ENCODE results near the gene RPS24. TPM values are rescaled to one million over a fixed set of nuclear protein-coding genes. Genes with fewer than 3 reads are reported as not detected.

Gene RPS24
- total and polyA plus RNA-seq, 10 of the 15 experiments (the other 5 are each of a cell fraction or from before 2014, with no cell fraction given): 1,343 to 7,285 (median 2,230) TPM

DNA sequence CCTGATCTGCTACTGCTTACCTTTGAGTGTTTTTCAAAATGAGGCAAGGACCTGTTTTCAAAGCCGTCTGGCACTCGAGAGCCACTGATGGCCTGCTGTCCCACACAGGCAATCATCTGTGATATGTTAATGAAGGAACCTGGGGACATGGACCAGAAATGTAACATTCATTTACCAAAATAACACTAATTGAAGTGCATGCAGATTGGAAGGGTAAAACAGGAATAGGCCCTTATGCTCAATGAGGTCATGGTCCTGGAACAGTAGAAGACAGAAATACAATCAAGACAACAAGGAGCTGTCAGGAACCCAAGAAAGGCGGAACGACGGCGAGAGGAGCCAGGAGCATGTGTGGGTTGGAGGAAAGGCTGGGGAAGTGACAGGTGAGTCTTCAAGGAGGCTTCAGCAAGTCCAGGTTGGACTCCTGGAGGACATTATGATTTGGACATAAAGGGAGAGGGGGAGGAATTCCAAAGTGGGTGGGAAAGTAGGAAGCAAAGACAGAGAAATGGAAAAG, 32.6 kb upstream of the RPS24 start:
- POLR2A ChIA-PET: no interaction called here
- no peak overlapping the region for H3K4me2 ChIP-seq (ENCODE audit: control insufficient read depth, insufficient read depth)
- no TSS peak for BruUV-seq (replicated peaks)
- no peak overlapping the region for H3K4me3 ChIP-seq
- SMC1A ChIA-PET (ENCODE audit: uncharacterized antibody, unreplicated experiment): interaction anchor here (0.7 kb wide), 1 partner anchor 1266 kb away, joined by 3 read pairs; no protein-coding TSS in a partner anchor
- WGBS (ENCODE audit: insufficient coverage, insufficient replicate concordance, low lambda C conversion rate, missing lambda C conversion rate): 94% methylated on average over 6 of the region's 6 CpGs
- RAD21 ChIA-PET (ENCODE audit: unreplicated experiment): no interaction called here
- in situ Hi-C loops (cut with MboI): no loop called here
- H4K20me1 ChIP-seq (ENCODE audit: control insufficient read depth, insufficient read depth): no peaks in the 10 kb centered on the region
- no peaks in the 10 kb centered on the region for H3K9me3 ChIP-seq (replicated peaks; ENCODE audit: control insufficient read depth, insufficient read depth, low read length)
- H3K4me1 ChIP-seq (ENCODE audit: control insufficient read depth, insufficient read depth, low read length): no peaks in the 10 kb centered on the region
- peaks cover 11 to 21% of the 10 kb centered on the region in 2 experiments for H3K36me3 ChIP-seq (ENCODE audit: control insufficient read depth in 2 of 2, insufficient read depth in 2 of 2, low read length in 1 of 2)
- DNase-seq (ENCODE audit: low read depth, low spot score) (no peak), ATAC-seq (no peak), FAIRE-seq (no peak)
- intact Hi-C loops (cut with micrococcal nuclease; ENCODE audit: unreplicated experiment): no loop called here
- no peak overlapping the region for H3K9ac ChIP-seq (ENCODE audit: control insufficient read depth, insufficient read depth, low read length)
- H3K27me3 ChIP-seq (replicated peaks in 1 of 2; ENCODE audit: control insufficient read depth in 2 of 2, insufficient read depth in 2 of 2, low read length in 1 of 2): no peaks in the 10 kb centered on the region
- CTCF ChIA-PET: no interaction called here
- H3K79me2 ChIP-seq (ENCODE audit: control insufficient read depth, insufficient read depth, low read length): no peaks in the 10 kb centered on the region
- no peak overlapping the region for H2AFZ ChIP-seq (ENCODE audit: control insufficient read depth, low read depth, low read length)
- no peak overlapping the region for H3K27ac ChIP-seq (ENCODE audit: control insufficient read depth, insufficient read depth)
- TF ChIP-seq EZH2 (IDR thresholded peaks at IDR 0.05; ENCODE audit: borderline replicate concordance, control insufficient read depth, low read depth, low read length) (no peak), MXI1 (IDR thresholded peaks at IDR 0.05; ENCODE audit: low read depth, low read length) (no peak), RUNX3 (IDR thresholded peaks at IDR 0.05; ENCODE audit: low read length) (no peak), HDAC2 (IDR thresholded peaks at IDR 0.05) (no peak), NR2F1 (conservative IDR thresholded peaks at IDR 0.05) (no peak), ATF7 (IDR thresholded peaks at IDR 0.05; ENCODE audit: low read depth) (no peak), IRF4 (IDR thresholded peaks at IDR 0.05; ENCODE audit: low read depth, low read length) (no peak)
- TF ChIP-seq, protein P1, sequence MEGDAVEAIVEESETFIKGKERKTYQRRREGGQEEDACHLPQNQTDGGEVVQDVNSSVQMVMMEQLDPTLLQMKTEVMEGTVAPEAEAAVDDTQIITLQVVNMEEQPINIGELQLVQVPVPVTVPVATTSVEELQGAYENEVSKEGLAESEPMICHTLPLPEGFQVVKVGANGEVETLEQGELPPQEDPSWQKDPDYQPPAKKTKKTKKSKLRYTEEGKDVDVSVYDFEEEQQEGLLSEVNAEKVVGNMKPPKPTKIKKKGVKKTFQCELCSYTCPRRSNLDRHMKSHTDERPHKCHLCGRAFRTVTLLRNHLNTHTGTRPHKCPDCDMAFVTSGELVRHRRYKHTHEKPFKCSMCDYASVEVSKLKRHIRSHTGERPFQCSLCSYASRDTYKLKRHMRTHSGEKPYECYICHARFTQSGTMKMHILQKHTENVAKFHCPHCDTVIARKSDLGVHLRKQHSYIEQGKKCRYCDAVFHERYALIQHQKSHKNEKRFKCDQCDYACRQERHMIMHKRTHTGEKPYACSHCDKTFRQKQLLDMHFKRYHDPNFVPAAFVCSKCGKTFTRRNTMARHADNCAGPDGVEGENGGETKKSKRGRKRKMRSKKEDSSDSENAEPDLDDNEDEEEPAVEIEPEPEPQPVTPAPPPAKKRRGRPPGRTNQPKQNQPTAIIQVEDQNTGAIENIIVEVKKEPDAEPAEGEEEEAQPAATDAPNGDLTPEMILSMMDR (IDR thresholded peaks at IDR 0.05 in 2 of 3, conservative IDR thresholded peaks at IDR 0.05 in 1 of 3; ENCODE audit: control insufficient read depth in 2 of 3, extremely low read depth in 1 of 3, insufficient read depth in 1 of 3, low read depth in 3 of 3, low read length in 3 of 3): no peak
- TF ChIP-seq, protein P2, sequence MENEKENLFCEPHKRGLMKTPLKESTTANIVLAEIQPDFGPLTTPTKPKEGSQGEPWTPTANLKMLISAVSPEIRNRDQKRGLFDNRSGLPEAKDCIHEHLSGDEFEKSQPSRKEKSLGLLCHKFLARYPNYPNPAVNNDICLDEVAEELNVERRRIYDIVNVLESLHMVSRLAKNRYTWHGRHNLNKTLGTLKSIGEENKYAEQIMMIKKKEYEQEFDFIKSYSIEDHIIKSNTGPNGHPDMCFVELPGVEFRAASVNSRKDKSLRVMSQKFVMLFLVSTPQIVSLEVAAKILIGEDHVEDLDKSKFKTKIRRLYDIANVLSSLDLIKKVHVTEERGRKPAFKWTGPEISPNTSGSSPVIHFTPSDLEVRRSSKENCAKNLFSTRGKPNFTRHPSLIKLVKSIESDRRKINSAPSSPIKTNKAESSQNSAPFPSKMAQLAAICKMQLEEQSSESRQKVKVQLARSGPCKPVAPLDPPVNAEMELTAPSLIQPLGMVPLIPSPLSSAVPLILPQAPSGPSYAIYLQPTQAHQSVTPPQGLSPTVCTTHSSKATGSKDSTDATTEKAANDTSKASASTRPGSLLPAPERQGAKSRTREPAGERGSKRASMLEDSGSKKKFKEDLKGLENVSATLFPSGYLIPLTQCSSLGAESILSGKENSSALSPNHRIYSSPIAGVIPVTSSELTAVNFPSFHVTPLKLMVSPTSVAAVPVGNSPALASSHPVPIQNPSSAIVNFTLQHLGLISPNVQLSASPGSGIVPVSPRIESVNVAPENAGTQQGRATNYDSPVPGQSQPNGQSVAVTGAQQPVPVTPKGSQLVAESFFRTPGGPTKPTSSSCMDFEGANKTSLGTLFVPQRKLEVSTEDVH (IDR thresholded peaks at IDR 0.05; ENCODE audit: low read depth, partially characterized antibody): no peak
- TF ChIP-seq, protein P3, sequence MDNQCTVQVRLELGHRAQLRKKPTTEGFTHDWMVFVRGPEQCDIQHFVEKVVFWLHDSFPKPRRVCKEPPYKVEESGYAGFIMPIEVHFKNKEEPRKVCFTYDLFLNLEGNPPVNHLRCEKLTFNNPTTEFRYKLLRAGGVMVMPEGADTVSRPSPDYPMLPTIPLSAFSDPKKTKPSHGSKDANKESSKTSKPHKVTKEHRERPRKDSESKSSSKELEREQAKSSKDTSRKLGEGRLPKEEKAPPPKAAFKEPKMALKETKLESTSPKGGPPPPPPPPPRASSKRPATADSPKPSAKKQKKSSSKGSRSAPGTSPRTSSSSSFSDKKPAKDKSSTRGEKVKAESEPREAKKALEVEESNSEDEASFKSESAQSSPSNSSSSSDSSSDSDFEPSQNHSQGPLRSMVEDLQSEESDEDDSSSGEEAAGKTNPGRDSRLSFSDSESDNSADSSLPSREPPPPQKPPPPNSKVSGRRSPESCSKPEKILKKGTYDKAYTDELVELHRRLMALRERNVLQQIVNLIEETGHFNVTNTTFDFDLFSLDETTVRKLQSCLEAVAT (IDR thresholded peaks at IDR 0.05): no peak
- TF ChIP-seq, protein P4, sequence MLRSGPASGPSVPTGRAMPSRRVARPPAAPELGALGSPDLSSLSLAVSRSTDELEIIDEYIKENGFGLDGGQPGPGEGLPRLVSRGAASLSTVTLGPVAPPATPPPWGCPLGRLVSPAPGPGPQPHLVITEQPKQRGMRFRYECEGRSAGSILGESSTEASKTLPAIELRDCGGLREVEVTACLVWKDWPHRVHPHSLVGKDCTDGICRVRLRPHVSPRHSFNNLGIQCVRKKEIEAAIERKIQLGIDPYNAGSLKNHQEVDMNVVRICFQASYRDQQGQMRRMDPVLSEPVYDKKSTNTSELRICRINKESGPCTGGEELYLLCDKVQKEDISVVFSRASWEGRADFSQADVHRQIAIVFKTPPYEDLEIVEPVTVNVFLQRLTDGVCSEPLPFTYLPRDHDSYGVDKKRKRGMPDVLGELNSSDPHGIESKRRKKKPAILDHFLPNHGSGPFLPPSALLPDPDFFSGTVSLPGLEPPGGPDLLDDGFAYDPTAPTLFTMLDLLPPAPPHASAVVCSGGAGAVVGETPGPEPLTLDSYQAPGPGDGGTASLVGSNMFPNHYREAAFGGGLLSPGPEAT (IDR thresholded peaks at IDR 0.05; ENCODE audit: low read depth): no peak
- TF ChIP-seq, protein P5, sequence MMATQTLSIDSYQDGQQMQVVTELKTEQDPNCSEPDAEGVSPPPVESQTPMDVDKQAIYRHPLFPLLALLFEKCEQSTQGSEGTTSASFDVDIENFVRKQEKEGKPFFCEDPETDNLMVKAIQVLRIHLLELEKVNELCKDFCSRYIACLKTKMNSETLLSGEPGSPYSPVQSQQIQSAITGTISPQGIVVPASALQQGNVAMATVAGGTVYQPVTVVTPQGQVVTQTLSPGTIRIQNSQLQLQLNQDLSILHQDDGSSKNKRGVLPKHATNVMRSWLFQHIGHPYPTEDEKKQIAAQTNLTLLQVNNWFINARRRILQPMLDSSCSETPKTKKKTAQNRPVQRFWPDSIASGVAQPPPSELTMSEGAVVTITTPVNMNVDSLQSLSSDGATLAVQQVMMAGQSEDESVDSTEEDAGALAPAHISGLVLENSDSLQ (IDR thresholded peaks at IDR 0.05): no peak

Data from GM12878 (cell line).